Activated T-helper 9 cell treated with anti-CD3 and anti-CD28 coated beads, Interleukin-2, amount 50 U/mL, for 16 hours (primary cell): ENCODE results near the gene NKX6-2.
"Not testable (repeated sequence)": the region's sequence is repeated elsewhere in the genome, so short reads cannot be mapped to it uniquely, and the experiment has no call there.

Experiments
- DNase-seq: peaks from one replicate; pipeline ENCODE4 v3.0.0-alpha.2; 2020; ENCODE audit warnings: low read depth

Gene NKX6-2

DNA sequence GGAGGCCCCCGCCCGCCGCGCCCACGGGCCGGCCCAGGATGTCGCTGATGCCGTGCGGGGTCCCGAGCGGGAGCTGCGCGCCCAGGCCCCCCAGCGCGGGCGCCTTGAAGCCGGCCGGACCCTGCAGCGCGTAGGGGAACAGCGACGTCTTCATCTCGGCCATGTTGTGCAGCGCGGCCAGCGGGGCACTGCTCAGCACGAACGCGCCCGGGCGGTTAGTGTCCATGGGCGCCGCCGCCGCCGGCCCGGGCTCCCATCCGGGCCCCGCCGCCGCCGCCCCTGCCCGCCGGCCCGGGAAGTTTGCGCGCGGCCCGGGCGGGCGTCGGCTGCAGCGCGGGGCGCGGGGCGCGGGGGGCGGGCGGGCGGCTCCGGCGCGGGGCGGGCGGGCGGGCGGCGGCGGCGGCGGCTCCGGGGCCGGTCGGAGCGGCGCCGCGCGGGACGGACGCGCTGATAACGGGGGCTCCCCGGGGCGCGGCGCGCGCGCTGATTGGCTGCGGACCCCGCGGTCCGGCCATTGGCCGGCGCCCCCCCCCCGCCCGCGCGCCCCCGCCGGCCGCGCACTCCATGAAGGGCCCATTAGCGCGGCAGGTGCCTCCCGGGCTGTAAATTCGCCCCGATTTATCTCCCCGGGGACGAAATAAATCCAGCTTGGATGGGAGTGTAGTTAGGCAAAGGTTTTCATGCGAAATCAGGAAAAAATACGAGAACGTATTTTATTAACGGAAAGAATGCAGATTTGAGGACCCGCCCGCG is at the start of gene NKX6-2:
NKX6-2 (minus strand) TSS at position 425 of the 753 bp plus-strand sequence; CDS start at position 226, 199 bp downstream.
- no peak for DNase-seq

GRCh38 chr10:132834891-132835847 is 49.2 kb upstream of the NKX6-2 start:
- DNase-seq, result no peak

- no peak for DNase-seq
Observed at GRCh38 chr10:132834311-132834761, 48.4 kb upstream of the NKX6-2 start.

DNA sequence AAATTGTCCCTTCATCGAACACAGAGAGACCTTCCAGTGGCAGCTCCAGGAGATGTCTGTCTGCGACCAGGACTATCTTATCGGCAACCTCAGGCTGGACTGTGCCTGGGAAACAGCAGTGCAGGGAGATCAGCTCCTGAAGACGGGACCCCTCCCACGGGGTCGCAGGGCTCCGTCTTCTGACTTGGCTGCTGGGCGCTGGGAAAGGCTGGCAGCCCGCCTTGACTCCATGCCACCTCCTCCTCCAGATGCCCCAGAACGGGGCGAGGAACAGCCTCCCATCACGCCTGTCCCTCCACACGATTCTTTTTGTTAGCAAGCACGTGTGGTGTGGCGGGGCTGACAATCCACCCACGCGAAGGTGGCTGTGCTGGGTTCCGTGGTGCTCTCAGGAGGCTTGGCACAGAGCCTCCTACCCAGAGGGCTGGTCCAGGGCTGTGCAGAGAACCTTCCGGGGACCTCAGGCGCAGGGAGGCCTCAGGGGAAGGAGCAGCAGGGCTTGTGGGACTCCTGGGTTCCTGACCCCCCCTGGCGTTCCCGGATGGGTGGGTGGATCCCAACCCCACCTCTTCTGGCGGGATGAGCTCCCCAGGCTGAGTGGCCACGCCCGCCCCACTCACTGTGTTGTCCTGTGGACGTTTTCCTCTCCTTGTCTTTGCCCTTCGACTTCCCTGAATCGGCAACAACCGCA is 47.6 kb upstream of the NKX6-2 start:
- no peak for DNase-seq

DNA sequence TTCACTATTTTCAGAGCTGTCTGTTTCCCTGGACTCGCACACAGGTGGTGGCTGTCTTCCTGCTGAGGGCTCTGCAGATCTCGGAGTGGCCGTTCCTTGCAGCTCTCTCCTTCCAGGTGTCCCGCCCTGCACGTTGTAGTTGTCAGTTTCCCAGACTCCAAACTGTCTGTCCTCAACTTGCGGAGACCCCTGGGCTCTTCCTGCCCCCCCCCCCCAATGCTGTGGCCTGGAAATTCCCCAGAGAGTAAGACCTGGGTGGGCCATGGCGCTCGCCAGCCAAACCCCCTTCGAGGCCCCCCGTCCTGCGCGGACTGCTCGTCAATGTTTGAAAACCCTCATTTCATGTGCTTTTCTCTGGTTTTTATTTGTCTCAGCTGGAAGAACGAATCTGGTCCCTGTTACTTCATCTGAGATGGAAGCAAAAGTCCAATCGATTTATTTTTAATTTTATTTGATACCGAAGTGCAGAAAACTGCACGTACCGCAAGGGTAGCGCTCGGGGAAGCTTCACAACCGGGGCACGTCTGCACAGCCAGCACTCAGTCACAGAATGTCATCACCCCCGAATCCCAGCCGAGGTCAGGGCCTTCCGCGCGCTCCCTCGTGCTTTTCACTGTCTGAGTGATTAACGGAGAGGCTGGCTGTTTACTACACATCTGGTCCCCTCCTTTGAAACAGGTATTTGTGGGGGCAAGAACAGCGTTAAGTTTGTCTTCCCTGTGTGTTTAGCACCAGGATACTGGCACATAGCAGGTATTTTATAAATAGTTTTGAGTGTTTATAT is 46.4 kb upstream of the NKX6-2 start:
- DNase-seq, result no peak

GRCh38 chr10:132829403-132829802 is 43.5 kb upstream of the NKX6-2 start:
- DNase-seq, result no peak

GRCh38 chr10:132828681-132829080 is 42.7 kb upstream of the NKX6-2 start:
- no peak for DNase-seq

DNA sequence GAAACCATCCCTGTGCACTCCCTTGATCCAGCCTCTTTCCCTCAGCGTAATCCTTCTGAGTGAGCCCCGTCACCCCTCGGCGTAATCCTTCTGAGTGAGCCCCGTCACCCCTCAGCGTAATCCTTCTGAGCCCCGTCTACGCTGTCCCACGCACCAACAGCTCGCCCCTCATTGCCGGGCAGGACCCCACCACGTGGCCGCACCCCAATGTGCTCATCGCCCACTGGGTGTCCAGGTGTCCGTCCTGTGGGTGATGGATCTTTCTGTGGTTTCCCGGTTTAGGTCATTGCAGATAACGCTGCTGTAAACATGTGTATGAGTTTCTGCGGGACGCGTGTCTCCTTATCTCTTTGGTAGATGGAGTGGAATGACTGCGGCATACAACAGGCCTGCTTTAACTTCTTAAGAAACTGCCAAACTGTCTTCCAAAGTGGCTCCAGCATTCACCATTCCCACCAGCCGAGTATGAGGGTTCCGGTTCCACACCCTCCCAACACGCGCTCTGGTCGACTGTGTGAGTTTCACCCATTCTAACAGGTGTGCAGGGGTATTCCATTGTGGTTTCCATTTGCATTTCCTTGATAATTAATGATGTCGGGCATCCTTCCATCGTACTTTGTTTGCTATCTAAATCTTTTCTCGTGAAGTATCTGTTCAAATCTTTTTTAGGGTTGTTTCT is 42.1 kb upstream of the NKX6-2 start:
- DNase-seq, result no peak

DNA sequence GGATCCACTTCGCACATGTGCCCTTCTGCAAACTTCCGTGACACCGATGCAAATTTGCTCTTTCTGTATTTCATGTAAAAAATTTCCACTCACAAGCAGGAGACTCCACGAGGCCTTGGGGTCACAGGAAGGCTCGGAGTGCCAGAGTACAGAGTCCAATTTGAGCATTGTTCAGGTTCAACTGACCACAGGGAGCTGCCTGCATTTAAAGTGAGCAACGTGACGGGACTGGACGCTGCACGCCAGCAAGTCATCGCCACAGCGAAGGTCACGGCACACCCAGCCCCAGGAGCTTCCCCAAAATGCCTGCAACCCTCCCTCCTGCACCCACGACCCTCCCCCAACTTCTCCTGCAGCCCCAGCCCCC is 41.5 kb upstream of the NKX6-2 start:
- DNase-seq, result no peak

DNA sequence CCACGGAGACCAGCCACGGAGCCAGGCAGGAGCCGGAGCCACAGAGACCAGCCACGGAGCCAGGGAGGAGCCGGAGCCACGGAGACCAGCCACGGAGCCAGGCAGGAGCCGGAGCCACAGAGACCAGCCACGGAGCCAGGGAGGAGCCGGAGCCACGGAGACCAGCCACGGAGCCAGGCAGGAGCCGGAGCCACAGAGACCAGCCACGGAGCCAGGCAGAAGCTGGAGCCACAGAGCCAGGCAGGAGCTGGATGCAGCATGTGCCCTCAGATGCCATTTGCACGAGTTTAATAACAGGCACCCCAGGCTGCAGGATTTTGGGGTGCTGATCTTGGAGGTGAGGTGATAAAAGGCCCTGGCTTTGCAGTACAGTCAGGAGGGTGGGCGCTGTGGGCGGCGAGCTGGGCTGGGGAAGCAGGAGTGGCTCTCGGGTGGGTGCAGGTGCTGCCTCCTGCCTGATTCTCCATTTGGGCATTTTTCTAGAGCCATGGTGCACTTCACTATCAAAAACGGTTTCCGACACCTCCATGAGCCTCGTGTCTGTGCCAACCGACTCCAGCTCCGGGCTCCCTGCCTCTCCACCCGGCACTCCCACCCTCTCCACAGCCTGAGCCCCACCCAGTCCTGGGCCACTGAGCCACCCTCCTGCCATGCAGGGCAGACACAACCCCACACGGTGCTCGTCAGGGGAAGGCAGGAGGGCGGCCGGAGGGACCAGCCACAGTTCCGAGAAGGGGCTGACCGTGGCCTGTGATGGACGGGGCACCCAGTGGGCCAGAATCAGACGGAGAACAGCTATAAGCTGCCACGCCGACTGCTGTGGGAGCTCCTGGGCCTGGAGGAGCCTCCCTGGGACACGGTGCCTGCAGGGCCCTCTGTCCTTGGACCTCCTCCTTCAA is 40.8 kb upstream of the NKX6-2 start:
- DNase-seq, result no peak

DNA sequence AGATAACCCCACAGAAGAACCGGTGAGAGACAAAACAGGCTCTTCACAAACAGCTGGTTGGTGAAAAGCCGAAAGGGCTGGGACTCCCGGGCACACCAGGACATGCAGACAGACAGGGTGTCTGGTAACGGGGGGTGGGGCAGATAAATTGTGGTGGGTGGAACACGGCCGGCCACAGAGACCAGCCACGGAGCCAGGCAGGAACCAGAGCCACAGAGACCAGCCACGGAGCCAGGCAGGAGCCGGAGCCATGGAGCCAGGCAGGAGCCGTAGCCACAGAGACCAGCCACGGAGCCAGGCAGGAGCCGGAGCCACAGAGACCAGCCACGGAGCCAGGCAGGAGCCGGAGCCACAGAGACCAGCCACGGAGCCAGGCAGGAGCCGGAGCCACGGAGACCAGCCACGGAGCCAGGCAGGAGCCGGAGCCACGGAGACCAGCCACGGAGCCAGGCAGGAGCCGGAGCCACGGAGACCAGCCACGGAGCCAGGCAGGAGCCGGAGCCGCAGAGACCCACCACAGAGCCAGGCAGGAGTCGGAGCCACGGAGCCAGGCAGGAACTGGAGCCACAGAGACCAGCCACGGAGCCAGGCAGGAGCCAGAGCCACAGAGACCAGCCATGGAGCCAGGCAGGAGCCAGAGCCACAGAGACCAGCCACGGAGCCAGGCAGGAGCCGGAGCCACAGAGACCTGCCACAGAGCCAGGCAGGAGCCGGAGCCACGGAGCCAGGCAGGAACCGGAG is 40.0 kb upstream of the NKX6-2 start:
- not testable (repeated sequence) for DNase-seq

DNA sequence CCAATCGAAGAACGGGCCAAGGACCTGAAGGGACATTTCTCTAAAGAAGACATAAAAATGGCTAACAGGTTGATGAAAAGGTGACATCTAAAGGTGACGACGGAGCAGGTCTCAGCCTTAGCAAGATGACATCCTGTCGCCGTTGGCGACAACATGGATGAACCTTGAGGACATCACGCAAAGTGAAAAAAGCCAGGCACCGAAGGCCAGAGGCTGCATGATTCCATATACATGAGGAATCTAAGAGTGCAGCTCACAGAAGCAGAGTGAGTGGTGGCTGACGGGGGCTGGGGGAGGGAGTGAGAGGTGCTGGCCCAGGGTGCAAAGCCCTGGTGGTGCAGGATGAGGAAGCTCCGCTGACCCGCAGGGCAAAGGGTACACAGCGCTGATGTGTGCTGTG is 34.1 kb upstream of the NKX6-2 start:
- DNase-seq, result no peak

GRCh38 chr10:132817701-132818211 is 31.8 kb upstream of the NKX6-2 start:
- no peak for DNase-seq

DNA sequence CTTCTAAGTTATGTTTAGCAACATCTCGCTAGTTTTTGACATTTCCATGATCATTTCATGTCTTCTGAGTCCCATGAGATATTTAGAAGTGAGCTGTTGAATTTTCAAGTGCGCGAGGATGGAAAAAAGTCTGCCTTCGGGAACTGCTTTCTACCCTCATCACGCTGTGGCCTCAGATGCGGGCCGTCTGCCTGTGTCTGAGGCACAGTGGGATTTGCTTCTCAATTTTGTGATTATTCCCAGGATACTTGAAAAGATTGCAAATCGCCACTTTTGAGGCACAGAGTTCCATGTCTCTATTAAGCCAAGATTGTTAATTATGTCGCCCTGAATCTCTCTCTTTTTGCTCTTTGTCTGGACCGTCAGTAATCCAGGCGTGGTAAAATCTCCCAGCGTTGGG is 30.8 kb upstream of the NKX6-2 start:
- DNase-seq, result no peak

GRCh38 chr10:132815168-132815857 is 29.4 kb upstream of the NKX6-2 start:
- DNase-seq, result no peak

DNA sequence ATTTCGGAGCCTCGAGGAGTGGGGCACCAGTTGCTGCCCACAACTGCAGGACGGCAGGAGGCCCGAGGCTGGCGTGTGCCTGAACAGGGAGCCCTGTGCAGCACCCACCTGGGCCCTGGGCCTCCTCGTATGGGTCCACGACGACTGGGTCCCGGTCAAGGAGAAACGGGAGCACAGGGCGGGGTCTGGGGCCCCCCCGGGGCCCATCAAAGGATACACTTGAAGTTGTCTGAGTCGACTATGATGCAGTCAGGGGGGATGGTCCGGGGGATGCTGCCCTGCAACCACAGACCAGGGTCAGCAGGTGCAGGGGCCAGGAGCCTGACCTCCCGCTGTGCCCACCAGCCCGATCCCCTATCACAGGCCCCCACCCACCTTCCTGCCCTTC is 28.5 kb upstream of the NKX6-2 start:
- DNase-seq, result no peak

DNA sequence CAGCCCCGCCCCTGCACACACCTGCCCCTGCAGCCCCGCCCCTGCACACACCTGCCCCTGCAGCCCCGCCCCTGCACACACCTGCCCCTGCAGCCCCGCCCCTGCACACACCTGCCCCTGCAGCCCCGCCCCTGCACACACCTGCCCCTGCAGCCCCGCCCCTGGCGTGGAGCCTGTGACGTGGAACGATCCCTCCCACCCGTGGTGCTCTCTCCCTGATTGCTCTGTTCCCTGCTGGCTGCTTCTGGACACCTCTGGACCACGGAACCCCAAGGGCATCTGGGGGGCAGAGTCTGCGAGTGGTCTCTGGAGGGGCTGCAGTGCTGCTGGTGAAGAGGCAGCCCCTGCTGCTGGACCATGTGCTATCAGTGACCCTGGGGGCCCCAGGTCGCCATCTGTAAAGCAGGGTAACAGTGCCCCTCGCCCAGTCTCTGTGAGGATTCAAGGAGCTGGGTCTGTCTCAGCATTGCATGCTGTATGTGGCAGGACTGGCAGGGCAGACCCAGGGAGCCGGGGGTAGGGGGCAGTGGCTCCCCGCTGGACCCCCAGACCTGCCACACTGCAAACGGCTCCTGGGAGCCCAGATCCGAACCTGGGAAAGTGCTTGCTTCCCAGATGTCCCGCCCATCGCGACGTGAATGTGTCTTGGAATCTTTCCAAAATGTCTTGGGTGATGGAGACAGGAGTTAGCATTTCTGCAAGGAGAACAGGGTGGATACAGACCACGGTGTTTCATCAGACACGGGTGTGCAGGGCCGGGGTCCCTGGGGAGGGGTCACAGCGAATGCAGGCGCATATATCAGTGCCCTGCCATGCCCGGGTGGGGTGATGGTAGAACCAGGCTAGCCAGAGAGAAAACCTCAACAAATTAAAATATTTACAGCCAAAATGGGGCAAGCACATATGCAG is 27.9 kb upstream of the NKX6-2 start:
- DNase-seq, result no peak
